Mammary epithelial cell (primary cell): ENCODE results near the gene LCN12.

ENCODE experiments used
- EZH2 ChIP-seq: IDR thresholded peaks from 2 replicates; pipeline ENCODE4 v1.6.1; 2012; ENCODE audit warnings: low read length, inconsistent platforms, borderline replicate concordance
- TF ChIP-seq, protein P1 (sequence below), 2 donors: IDR thresholded peaks in 1 of 2; conservative IDR thresholded peaks in 1 of 2; 2 replicates each; pipeline ENCODE4 v1.5.1; 2011 to 2012; ENCODE audit warnings: inconsistent platforms in 2 of 2, low read length in 2 of 2, mild to moderate bottlenecking in 2 of 2, control low read depth in 1 of 2, low read depth in 1 of 2; ENCODE audit not compliant: insufficient read depth in 1 of 2; ENCODE audit errors: extremely low read depth in 1 of 2

- TF ChIP-seq, protein P1, sequence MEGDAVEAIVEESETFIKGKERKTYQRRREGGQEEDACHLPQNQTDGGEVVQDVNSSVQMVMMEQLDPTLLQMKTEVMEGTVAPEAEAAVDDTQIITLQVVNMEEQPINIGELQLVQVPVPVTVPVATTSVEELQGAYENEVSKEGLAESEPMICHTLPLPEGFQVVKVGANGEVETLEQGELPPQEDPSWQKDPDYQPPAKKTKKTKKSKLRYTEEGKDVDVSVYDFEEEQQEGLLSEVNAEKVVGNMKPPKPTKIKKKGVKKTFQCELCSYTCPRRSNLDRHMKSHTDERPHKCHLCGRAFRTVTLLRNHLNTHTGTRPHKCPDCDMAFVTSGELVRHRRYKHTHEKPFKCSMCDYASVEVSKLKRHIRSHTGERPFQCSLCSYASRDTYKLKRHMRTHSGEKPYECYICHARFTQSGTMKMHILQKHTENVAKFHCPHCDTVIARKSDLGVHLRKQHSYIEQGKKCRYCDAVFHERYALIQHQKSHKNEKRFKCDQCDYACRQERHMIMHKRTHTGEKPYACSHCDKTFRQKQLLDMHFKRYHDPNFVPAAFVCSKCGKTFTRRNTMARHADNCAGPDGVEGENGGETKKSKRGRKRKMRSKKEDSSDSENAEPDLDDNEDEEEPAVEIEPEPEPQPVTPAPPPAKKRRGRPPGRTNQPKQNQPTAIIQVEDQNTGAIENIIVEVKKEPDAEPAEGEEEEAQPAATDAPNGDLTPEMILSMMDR (conservative IDR thresholded peaks at IDR 0.05 in 1 of 2, IDR thresholded peaks at IDR 0.05 in 1 of 2; ENCODE audit: extremely low read depth in 1 of 2, insufficient read depth in 1 of 2, low read depth in 1 of 2, low read length in 2 of 2), result no peak
- TF ChIP-seq EZH2, result no peak
These were observed 43.8 kb downstream of the LCN12 start for GRCh38 chr9:136995772-136996311.
